Endothelial cell of umbilical vein (primary cell): ENCODE measurements around the gene PTPN2.

Experiments used
- CTCF ChIP-seq, 2 donors: IDR thresholded peaks; 1 replicate in 1 of 2; 2 replicates in 1 of 2; pipeline ENCODE4 v1.5.1; 2011; ENCODE audit warnings: low read length in 2 of 2, mild to moderate bottlenecking in 2 of 2, moderate library complexity in 2 of 2, control low read depth in 1 of 2, inconsistent platforms in 1 of 2, low read depth in 1 of 2; ENCODE audit not compliant: insufficient read depth in 1 of 2; ENCODE audit errors: extremely low read depth in 1 of 2
- EZH2 ChIP-seq: IDR thresholded peaks from 2 replicates; pipeline ENCODE4 v1.6.1; 2012; ENCODE audit warnings: borderline replicate concordance, low read depth, mild to moderate bottlenecking, moderate library complexity, low read length, inconsistent platforms; ENCODE audit not compliant: severe bottlenecking
- FOS ChIP-seq: IDR thresholded peaks from 2 replicates; pipeline ENCODE4 v1.6.1; 2011; ENCODE audit warnings: mild to moderate bottlenecking, low read length, moderate library complexity, borderline replicate concordance; ENCODE audit not compliant: insufficient read depth
- GATA2 ChIP-seq: IDR thresholded peaks from 2 replicates; pipeline ENCODE4 v1.7.0; 2011; ENCODE audit warnings: low read depth, mild to moderate bottlenecking, moderate library complexity, mixed read lengths, low read length; ENCODE audit not compliant: insufficient read length, insufficient read depth
- JUN ChIP-seq: IDR thresholded peaks from 2 replicates; pipeline ENCODE4 v1.6.1; 2011; ENCODE audit warnings: borderline replicate concordance, low read depth; ENCODE audit not compliant: insufficient read length, insufficient read depth
- MAX ChIP-seq: IDR thresholded peaks from 2 replicates; pipeline ENCODE4 v1.6.1; 2011; ENCODE audit not compliant: insufficient read depth, insufficient read length
- MYC ChIP-seq: IDR thresholded peaks from one replicate; pipeline ENCODE4 v1.6.1; 2011; ENCODE audit warnings: mild to moderate bottlenecking, low read depth, low read length
- POLR2A ChIP-seq: IDR thresholded peaks from 2 replicates; pipeline ENCODE4 v1.6.1; 2012; ENCODE audit warnings: low read depth, mild to moderate bottlenecking, control low read depth, low read length
- POLR2AphosphoS5 ChIP-seq: IDR thresholded peaks from 2 replicates; pipeline ENCODE4 v1.6.1; 2012; ENCODE audit warnings: low read depth, mild to moderate bottlenecking, control low read depth, low read length, moderate library complexity; ENCODE audit not compliant: insufficient read depth

GRCh38 chr18:12933327-12933726 is 49.3 kb upstream of the PTPN2 start:
- TF ChIP-seq POLR2A (no peak), POLR2AphosphoS5 (no peak), JUN (no peak), CTCF (IDR thresholded peaks at IDR 0.05; ENCODE audit: extremely low read depth in 1 of 2, insufficient read depth in 1 of 2, low read depth in 1 of 2, low read length in 2 of 2) (no peak), EZH2 (no peak), MAX (no peak), GATA2 (no peak), FOS (no peak), MYC (no peak)
